ENCODE measurements around the gene BTNL2. TPM values are rescaled to one million over a fixed set of nuclear protein-coding genes. Genes with fewer than 3 reads are reported as not detected.

The BTNL2 gene
- total RNA-seq, 3 donors from 2014 or later (not counting 1 experiment from before 2014, with no cell fraction given) = not detected

Other genes with a start within 250 kb of the BTNL2 start
- 10 to 100 TPM; 18.2 to 22.9 (median 20.1) TPM for gene EGFL8, start 242.6 kb downstream of the BTNL2 start, total RNA-seq
- 10 to 100 TPM; 29.5 to 31.9 (median 31.2) TPM for gene AGPAT1, start 231.1 kb downstream of the BTNL2 start, total RNA-seq
- 10 to 100 TPM; 35.1 to 39.2 (median 36.6) TPM for gene RNF5, start 228.8 kb downstream of the BTNL2 start, total RNA-seq
- 10 to 100 TPM; 19.0 to 25.1 (median 22.9) TPM for gene AGER, start 222.9 kb downstream of the BTNL2 start, total RNA-seq
- gene PBX2, start 217.0 kb downstream of the BTNL2 start, total RNA-seq = 100 to 1,000 TPM; 111 to 116 (median 112) TPM
- gene GPSM3, start 214.5 kb downstream of the BTNL2 start, total RNA-seq = 100 to 1,000 TPM; 216 to 240 (median 221) TPM
- gene NOTCH4, start 183.1 kb downstream of the BTNL2 start, total RNA-seq = 1 to 10 TPM; 2.6 to 4.8 (median 2.7) TPM
- not detected for gene TSBP1, start 35.3 kb downstream of the BTNL2 start, total RNA-seq
- gene HLA-DRA, start 32.7 kb upstream of the BTNL2 start, total RNA-seq = 100 to 1,000 TPM in 2 of 3 donors, 10 to 100 TPM in 1; 49.9 to 160 (median 123) TPM
- gene HLA-DRB5, start 123.1 kb upstream of the BTNL2 start, total RNA-seq = 10 to 100 TPM; 17.9 to 48.5 (median 25.6) TPM
- gene HLA-DRB1, start 182.7 kb upstream of the BTNL2 start, total RNA-seq = 100 to 1,000 TPM in 1 of 3 donors, 10 to 100 TPM in 2; 42.8 to 123 (median 53.9) TPM
- 10 to 100 TPM in 2 of 3 donors, 1 to 10 TPM in 1; 7.0 to 46.7 (median 39.9) TPM for gene HLA-DQA1, start 230.2 kb upstream of the BTNL2 start, total RNA-seq

Data from natural killer cell (primary cell).